ENCODE data around the gene PPCDC. TPM values are rescaled to one million over a fixed set of nuclear protein-coding genes. Genes with fewer than 3 reads are reported as not detected.

The PPCDC gene, protein sequence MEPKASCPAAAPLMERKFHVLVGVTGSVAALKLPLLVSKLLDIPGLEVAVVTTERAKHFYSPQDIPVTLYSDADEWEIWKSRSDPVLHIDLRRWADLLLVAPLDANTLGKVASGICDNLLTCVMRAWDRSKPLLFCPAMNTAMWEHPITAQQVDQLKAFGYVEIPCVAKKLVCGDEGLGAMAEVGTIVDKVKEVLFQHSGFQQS
- 6.0 and 9.1 TPM in 2 replicates for total RNA-seq

GRCh38 chr15:75023181-75023871 lies at the start of gene PPCDC:
Gene PPCDC, plus strand, starts transcription at chr15:75023590. Its CDS starts 4,729 bp downstream, at chr15:75028319.

GRCh38 chr15:74995182-74995778 lies 28.1 kb upstream of the PPCDC start, which contains the start of gene SCAMP5:
Gene SCAMP5, plus strand, starts transcription at chr15:74995563. Its CDS starts 16,277 bp downstream, at chr15:75011840.

Other genes with a start within 250 kb of the PPCDC start
- 38.4 and 41.5 TPM in 2 replicates for gene CSK, start 241.5 kb upstream of the PPCDC start, total RNA-seq
- gene LMAN1L, start 210.8 kb upstream of the PPCDC start, total RNA-seq: not detected in 2 replicates
- not detected in 2 replicates for gene CPLX3, start 197.0 kb upstream of the PPCDC start, total RNA-seq
- 13.4 and 14.9 TPM in 2 replicates for gene ULK3, start 180.4 kb upstream of the PPCDC start, total RNA-seq
- 14.6 and 18.4 TPM in 2 replicates for gene SCAMP2, start 150.2 kb upstream of the PPCDC start, total RNA-seq
- 34.3 and 65.8 TPM in 2 replicates for gene MPI, start 133.5 kb upstream of the PPCDC start, total RNA-seq
- 27.4 and 41.3 TPM in 2 replicates for gene FAM219B, start 116.7 kb upstream of the PPCDC start, total RNA-seq
- gene COX5A, start 85.5 kb upstream of the PPCDC start, total RNA-seq: 42.9 and 48.5 TPM in 2 replicates
- 6.1 and 7.7 TPM in 2 replicates for gene RPP25, start 66.8 kb upstream of the PPCDC start, total RNA-seq
- 1.9 and 3.3 TPM in 2 replicates for gene SCAMP5, start 28.0 kb upstream of the PPCDC start, total RNA-seq
- 5.0 TPM in 2 replicates for gene C15orf39, start 178.3 kb downstream of the PPCDC start, total RNA-seq
- gene GOLGA6C, start 234.7 kb downstream of the PPCDC start, total RNA-seq: under 0.01 TPM in 1 of 2 replicates, not detected in the other